Stimulated activated CD4-positive, alpha-beta T cell treated with anti-CD3 and anti-CD28 coated beads, Interleukin-1b, Interleukin-23, amount 100 ng/mL, for 24 hours (primary cell): ENCODE results near the gene FAIM2.

Experiments
- DNase-seq, 4 experiments: peaks; one replicate each; pipeline ENCODE4 v3.0.0-alpha.2; 2020; ENCODE audit warnings: low read depth in 4 of 4, low spot score in 1 of 4

The FAIM2 gene

DNA sequence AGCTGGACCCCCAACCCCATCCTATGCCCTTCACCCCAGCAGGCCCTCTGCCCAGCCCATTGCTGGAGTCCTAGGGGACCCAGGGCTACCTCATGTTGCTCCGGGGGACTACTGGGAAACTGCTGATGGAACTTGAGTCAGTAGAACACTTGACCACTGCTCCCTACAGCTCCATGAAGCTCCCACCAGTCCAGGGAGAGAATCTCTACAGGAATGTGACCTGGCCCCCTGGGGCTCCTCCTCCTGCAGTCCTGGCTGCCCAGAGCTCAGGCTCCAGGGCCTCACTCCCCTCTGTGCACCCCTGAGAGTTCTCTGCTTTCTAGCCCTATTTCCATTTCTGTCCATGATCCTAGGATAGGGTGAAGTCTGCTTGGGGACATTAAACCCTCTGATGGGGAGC is 36.0 kb upstream of the FAIM2 start:
- no peak for DNase-seq

- DNase-seq = no peak
Measured at GRCh38 chr12:49939307-49939706, 35.6 kb upstream of the FAIM2 start.

- DNase-seq = no peak
Measured at GRCh38 chr12:49937639-49938300, 34.1 kb upstream of the FAIM2 start.

DNA sequence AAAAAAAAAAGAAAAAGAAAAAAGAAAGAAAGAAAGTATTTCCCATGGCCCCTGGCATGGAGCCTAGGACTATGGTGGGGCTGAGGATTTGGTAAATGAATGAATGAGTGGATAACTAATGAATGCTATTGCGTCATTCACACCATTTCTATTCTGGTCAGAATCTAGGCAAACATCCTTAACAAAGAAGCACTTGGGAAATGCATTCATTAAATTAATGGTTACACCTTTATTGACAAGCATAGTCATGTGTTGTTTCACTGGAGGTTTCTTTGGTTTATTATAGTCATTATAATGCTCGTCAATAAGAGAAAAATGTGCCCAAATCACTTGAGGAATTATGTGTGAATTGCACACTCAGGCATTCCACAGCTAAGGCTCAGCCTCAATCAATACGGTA is 33.2 kb upstream of the FAIM2 start:
- no peak for DNase-seq

DNA sequence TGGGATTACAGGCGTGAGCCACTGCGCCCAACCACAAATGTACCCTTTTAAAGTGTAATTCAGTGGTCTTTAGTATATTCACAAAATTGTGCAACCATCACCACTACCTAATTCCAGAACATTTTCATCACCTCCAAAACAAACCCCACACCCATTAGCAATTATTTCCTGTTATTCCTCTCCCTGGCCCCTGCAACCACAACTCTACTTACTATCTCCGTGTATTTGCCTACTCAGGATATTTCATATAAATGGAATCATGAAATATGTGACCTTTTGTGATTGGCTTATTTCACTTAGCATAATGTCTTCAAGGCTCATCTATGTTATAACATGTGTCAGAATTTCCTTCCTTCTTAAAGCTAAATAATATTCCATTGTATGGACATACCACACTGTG is 30.8 kb upstream of the FAIM2 start:
- DNase-seq = no peak

- no peak for DNase-seq
Measured at GRCh38 chr12:49933796-49934195, 30.1 kb upstream of the FAIM2 start.

DNA sequence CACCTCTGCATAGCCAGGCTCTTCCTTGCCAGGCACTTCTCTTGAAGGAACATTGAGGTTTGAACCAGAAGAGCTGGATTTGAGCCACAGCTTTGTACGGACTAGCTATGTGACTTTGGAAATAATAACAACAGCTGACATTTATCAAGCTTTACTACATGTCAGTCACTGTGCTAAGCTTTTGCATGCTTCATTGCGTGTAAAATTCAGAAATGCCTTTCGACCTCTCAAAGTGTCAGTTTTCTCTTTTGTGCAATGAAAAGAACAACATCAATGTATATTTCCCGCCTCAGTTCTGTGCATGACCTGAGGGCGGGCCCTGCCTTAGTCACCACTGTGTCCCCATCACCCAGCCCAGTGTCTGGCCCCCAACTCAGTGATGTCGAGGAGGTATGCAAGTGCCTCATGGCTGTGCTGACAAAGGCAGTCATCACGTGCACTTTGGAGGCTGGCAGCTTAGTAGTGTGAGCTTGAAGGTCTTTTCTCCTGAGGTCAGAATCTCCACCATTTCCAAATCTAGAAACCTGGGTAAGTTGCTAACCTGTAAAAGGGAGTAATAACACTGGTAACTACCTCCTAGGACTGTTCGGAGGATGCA is 28.9 kb upstream of the FAIM2 start:
- no peak for DNase-seq

DNA sequence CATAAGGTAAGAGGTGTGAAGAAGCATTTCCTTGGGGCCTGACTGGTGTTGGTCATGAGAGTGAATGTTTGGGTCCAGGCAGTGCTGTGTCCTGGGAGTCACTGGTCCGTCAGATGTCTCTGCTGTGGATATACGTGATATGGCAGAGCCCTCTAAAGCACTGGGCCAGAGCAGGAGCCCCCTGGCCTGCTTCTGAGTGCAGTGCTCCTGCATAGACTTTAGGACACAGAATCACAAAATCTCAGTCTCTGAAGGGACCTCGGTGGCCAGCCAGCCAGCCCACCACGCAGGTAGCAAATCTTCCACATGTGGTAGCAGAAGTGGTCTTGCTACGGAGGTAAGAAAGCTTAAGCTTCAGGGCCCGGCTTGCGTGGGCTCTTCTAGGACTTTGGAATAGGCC is 28.3 kb upstream of the FAIM2 start:
- DNase-seq = no peak

GRCh38 chr12:49930515-49931288 is 27.0 kb upstream of the FAIM2 start:
- DNase-seq = no peak

DNA sequence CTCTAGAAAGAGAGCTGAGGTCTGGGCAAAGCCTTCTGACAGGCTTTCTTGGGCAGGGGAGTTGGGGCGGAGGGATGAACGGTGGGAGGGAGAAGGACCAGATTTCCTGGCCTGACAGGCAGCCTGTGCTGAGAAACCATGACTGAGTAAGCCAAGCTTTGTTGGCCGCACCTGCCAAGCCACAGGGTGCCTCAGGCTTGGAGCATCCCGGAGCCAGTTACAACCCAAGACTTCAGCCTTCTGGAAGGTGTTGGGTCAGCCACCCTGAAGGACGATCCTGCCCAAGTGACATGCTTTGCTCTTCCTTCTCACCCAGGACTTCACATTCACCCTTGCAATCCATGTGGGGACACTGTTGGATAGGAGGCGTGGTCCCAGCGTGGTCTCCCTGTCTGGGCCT is 25.9 kb upstream of the FAIM2 start:
- DNase-seq = no peak

- no peak for DNase-seq
Measured at GRCh38 chr12:49928471-49928870, 24.8 kb upstream of the FAIM2 start.

- no peak for DNase-seq
Measured at GRCh38 chr12:49925433-49926204, 21.9 kb upstream of the FAIM2 start.

- DNase-seq = no peak
Measured at GRCh38 chr12:49924628-49925246, 21.0 kb upstream of the FAIM2 start.

GRCh38 chr12:49923880-49924556 is 20.3 kb upstream of the FAIM2 start:
- DNase-seq = no peak

GRCh38 chr12:49923035-49923644 is 19.4 kb upstream of the FAIM2 start:
- no peak for DNase-seq

- no peak for DNase-seq
Measured at GRCh38 chr12:49922349-49923034, 18.8 kb upstream of the FAIM2 start.

DNA sequence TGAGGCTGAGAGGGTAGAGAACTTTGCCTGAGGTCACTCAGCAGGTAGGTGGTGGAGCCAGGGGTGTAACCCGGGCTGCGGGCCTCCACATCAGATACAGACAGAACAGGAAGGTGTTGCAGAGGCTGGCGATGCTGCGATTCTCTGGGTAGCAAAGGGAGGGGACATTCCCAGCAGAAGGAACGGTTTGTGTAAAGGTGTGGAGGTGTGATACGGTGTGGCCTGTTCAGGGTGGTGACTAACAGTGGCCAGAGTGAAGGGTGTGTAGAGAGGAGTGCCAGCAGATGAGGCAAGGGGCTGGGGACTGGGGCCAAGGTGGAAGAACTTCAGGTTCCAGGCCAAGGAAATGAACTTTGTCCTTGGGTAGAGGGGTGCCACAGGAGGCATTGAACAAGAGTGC is 18.2 kb upstream of the FAIM2 start:
- DNase-seq = no peak

- no peak for DNase-seq
Measured at GRCh38 chr12:49921299-49921698, 17.6 kb upstream of the FAIM2 start.

GRCh38 chr12:49920915-49921286 is 17.2 kb upstream of the FAIM2 start:
- no peak for DNase-seq
